ENCODE results near the gene TMEM161B.
"Not testable (repeated sequence)": the region's sequence is repeated elsewhere in the genome, so short reads cannot be mapped to it uniquely, and the experiment has no call there.

Gene TMEM161B

GRCh38 chr5:88268385-88269184 is at the start of gene TMEM161B:
Gene TMEM161B (minus strand): TSS chr5:88268845. CDS start chr5:88268723, 122 bp downstream.
- peak; percentile 99 for DNase-seq

- no peak for DNase-seq
These were observed 35.7 kb upstream of the TMEM161B start for GRCh38 chr5:88304356-88304755.

GRCh38 chr5:88298425-88298824 is 29.8 kb upstream of the TMEM161B start:
- no peak for DNase-seq

- DNase-seq: no peak
These were observed 22.2 kb upstream of the TMEM161B start for GRCh38 chr5:88290801-88291200.

- DNase-seq: no peak
These were observed 20.0 kb upstream of the TMEM161B start for GRCh38 chr5:88288528-88289197.

- no peak for DNase-seq
These were observed 19.3 kb upstream of the TMEM161B start for GRCh38 chr5:88287846-88288527.

GRCh38 chr5:88287302-88287701 is 18.7 kb upstream of the TMEM161B start:
- DNase-seq: no peak

GRCh38 chr5:88283690-88284089 is 15.0 kb upstream of the TMEM161B start:
- no peak for DNase-seq

GRCh38 chr5:88281322-88281721 is 12.7 kb upstream of the TMEM161B start:
- DNase-seq: no peak

GRCh38 chr5:88279584-88279983 is 10.9 kb upstream of the TMEM161B start:
- no peak for DNase-seq

- DNase-seq: no peak
These were observed 7.7 kb upstream of the TMEM161B start for GRCh38 chr5:88276378-88276777.

- DNase-seq: no peak
These were observed 6.9 kb upstream of the TMEM161B start for GRCh38 chr5:88275581-88275980.

- peak; percentile 48 for DNase-seq
These were observed 652 bp upstream of the TMEM161B start for GRCh38 chr5:88269222-88269771.

GRCh38 chr5:88264565-88264964 is 4.1 kb downstream of the TMEM161B start:
- DNase-seq: not testable (repeated sequence)

GRCh38 chr5:88263349-88263748 is 5.3 kb downstream of the TMEM161B start:
- no peak for DNase-seq

- DNase-seq: no peak
These were observed 6.5 kb downstream of the TMEM161B start for GRCh38 chr5:88262116-88262515.

GRCh38 chr5:88258636-88259035 is 10.0 kb downstream of the TMEM161B start:
- no peak for DNase-seq

GRCh38 chr5:88256872-88257271 is 11.8 kb downstream of the TMEM161B start:
- no peak for DNase-seq

GRCh38 chr5:88256037-88256436 is 12.6 kb downstream of the TMEM161B start:
- no peak for DNase-seq

- DNase-seq: no peak
These were observed 14.3 kb downstream of the TMEM161B start for GRCh38 chr5:88254320-88254719.

- DNase-seq: no peak
These were observed 17.5 kb downstream of the TMEM161B start for GRCh38 chr5:88251048-88251711.

- no peak for DNase-seq
These were observed 18.6 kb downstream of the TMEM161B start for GRCh38 chr5:88250010-88250409.
